CD4-positive, alpha-beta T cell treated with Interleukin-15 for 4 hours (primary cell): ENCODE data around the gene GAK.
"Not testable (repeated sequence)": the region's sequence is repeated elsewhere in the genome, so short reads cannot be mapped to it uniquely, and the experiment has no call there.

ENCODE experiments used
- DNase-seq: peaks from one replicate; pipeline ENCODE4 v3.0.0-alpha.2; 2020; ENCODE audit warnings: low spot score

Gene GAK

GRCh38 chr4:952881-953573, 20.9 kb upstream of the GAK start:
- DNase-seq, result no peak

GRCh38 chr4:951594-952468, 19.7 kb upstream of the GAK start:
- no peak for DNase-seq

GRCh38 chr4:951186-951585, 19.1 kb upstream of the GAK start:
- no peak for DNase-seq

GRCh38 chr4:950136-951020, 18.3 kb upstream of the GAK start:
- no peak for DNase-seq

- no peak for DNase-seq
These were observed 17.5 kb upstream of the GAK start for GRCh38 chr4:949656-950055.

- no peak for DNase-seq
These were observed 16.8 kb upstream of the GAK start for GRCh38 chr4:948936-949300.

- no peak for DNase-seq
These were observed 16.2 kb upstream of the GAK start for GRCh38 chr4:948101-948935.

GRCh38 chr4:947491-947971, 15.4 kb upstream of the GAK start:
- no peak for DNase-seq

GRCh38 chr4:946517-947471, 14.7 kb upstream of the GAK start:
- no peak for DNase-seq

- no peak for DNase-seq
These were observed 14.0 kb upstream of the GAK start for GRCh38 chr4:946103-946450.

GRCh38 chr4:945274-946102, 13.4 kb upstream of the GAK start:
- DNase-seq, result no peak

- not testable (repeated sequence) for DNase-seq
These were observed 7.4 kb upstream of the GAK start for GRCh38 chr4:939508-939907.

- DNase-seq, result no peak
These were observed 576 bp upstream of the GAK start for GRCh38 chr4:932713-933070.

GRCh38 chr4:931194-931959, 739 bp downstream of the GAK start:
- no peak for DNase-seq

GRCh38 chr4:930827-931193, 1.3 kb downstream of the GAK start:
- no peak for DNase-seq

GRCh38 chr4:930028-930551, 2.0 kb downstream of the GAK start:
- no peak for DNase-seq

- DNase-seq, result no peak
These were observed 2.9 kb downstream of the GAK start for GRCh38 chr4:929096-929765.

GRCh38 chr4:927566-927965, 4.5 kb downstream of the GAK start:
- DNase-seq, result not testable (repeated sequence)
